Astrocyte (in vitro differentiated cells and primary cell): ENCODE results near the gene CCDC117. TPM values are rescaled to one million over a fixed set of nuclear protein-coding genes. Genes with fewer than 3 reads are reported as not detected.

Experiments
- DNase-seq: peaks from one replicate; pipeline ENCODE4 v3.0.0-alpha.2; 2010; ENCODE audit warnings: low read depth
- FAIRE-seq: peaks from 2 replicates; lab custom pipeline; 2011; peaks lifted over from hg19 to GRCh38; lab: Jason Lieb, UNC
- H2AFZ ChIP-seq: 2 replicates; pipeline ENCODE4 v1.6.0; 2012; ENCODE audit warnings: low read depth, low read length, inconsistent platforms
- H3K27ac ChIP-seq: 2 replicates; pipeline ENCODE4 v1.5.1; 2011; ENCODE audit warnings: low read depth, low read length, inconsistent platforms
- H3K27me3 ChIP-seq: 2 replicates; pipeline ENCODE4 v1.6.0; 2011; ENCODE audit warnings: low read length, inconsistent platforms; ENCODE audit not compliant: insufficient read depth
- H3K36me3 ChIP-seq: 2 replicates; pipeline ENCODE4 v1.5.1; 2011; ENCODE audit warnings: low read length, inconsistent platforms; ENCODE audit not compliant: insufficient read depth
- H3K4me1 ChIP-seq: 2 replicates; pipeline ENCODE4 v1.5.1; 2011; ENCODE audit warnings: low read length, inconsistent platforms; ENCODE audit not compliant: insufficient read depth
- H3K4me2 ChIP-seq: 2 replicates; pipeline ENCODE4 v1.6.0; 2012; ENCODE audit warnings: low read length, inconsistent platforms
- H3K4me3 ChIP-seq: 2 replicates; pipeline ENCODE4 v1.5.1; 2011; ENCODE audit warnings: low read depth, mild to moderate bottlenecking, low read length, inconsistent platforms; ENCODE audit not compliant: insufficient read depth
- H3K79me2 ChIP-seq: 2 replicates; pipeline ENCODE4 v1.6.0; 2012; ENCODE audit warnings: mild to moderate bottlenecking, low read length, inconsistent platforms; ENCODE audit not compliant: insufficient read depth
- H3K9ac ChIP-seq: 2 replicates; pipeline ENCODE4 v1.6.0; 2012; ENCODE audit warnings: mild to moderate bottlenecking, low read length, inconsistent platforms
- H3K9me3 ChIP-seq: 2 replicates; pipeline ENCODE4 v1.5.1; 2012; ENCODE audit warnings: low read depth, mild to moderate bottlenecking, low read length, inconsistent platforms; ENCODE audit not compliant: insufficient read depth
- H4K20me1 ChIP-seq: 2 replicates; pipeline ENCODE4 v1.6.0; 2012; ENCODE audit warnings: low read length, inconsistent platforms; ENCODE audit not compliant: insufficient read depth
- H3K27ac Mint-ChIP-seq: one replicate; pipeline ENCODE4 v1.8.0; 2021; ENCODE audit warnings: mild to moderate bottlenecking, mixed read lengths; ENCODE audit not compliant: unreplicated experiment
- H3K27me3 Mint-ChIP-seq: one replicate; pipeline ENCODE4 v1.8.0; 2021; ENCODE audit warnings: low read depth, mixed read lengths; ENCODE audit not compliant: unreplicated experiment
- H3K36me3 Mint-ChIP-seq: one replicate; pipeline ENCODE4 v1.8.0; 2021; ENCODE audit warnings: low read depth, mixed read lengths; ENCODE audit not compliant: unreplicated experiment
- H3K4me1 Mint-ChIP-seq: one replicate; pipeline ENCODE4 v1.8.0; 2021; ENCODE audit warnings: low read depth, mixed read lengths; ENCODE audit not compliant: unreplicated experiment
- H3K4me3 Mint-ChIP-seq: one replicate; pipeline ENCODE4 v1.8.0; 2021; ENCODE audit warnings: mild to moderate bottlenecking, moderate library complexity, mixed read lengths; ENCODE audit not compliant: unreplicated experiment
- H3K9me3 Mint-ChIP-seq: one replicate; pipeline ENCODE4 v1.8.0; 2021; ENCODE audit warnings: mild to moderate bottlenecking, mixed read lengths; ENCODE audit not compliant: unreplicated experiment
- EZH2 ChIP-seq: IDR thresholded peaks from 2 replicates; pipeline ENCODE4 v1.6.1; 2012; ENCODE audit warnings: mild to moderate bottlenecking, low read length, inconsistent platforms; ENCODE audit not compliant: insufficient read depth
- total RNA-seq: library from RNA; stranded (reverse); gene quantifications from 2 replicates; pipeline ENCODE4 v1.2.1, GENCODE V29; 2021
- TF ChIP-seq, protein P1 (sequence below): IDR thresholded peaks from 2 replicates; pipeline ENCODE4 v1.5.1; 2011; ENCODE audit warnings: low read depth, mild to moderate bottlenecking, inconsistent platforms, low read length, moderate library complexity; ENCODE audit not compliant: insufficient read depth

The CCDC117 gene
- total RNA-seq, 1 donor from 2014 or later = 15.8 TPM

GRCh38 chr22:28741200-28741784 is 31.2 kb upstream of the CCDC117 start:
- peaks cover 4% of the 10 kb centered on the region for H3K36me3 Mint-ChIP-seq
- Histone ChIP-seq H3K4me1 (peaks cover 8% of the 10 kb centered on the region), H3K79me2 (peaks cover 16% of the 10 kb centered on the region), H3K4me3 (peak overlapping the region; percentile 89), H3K9ac (peak overlapping the region; percentile 95), H4K20me1 (peaks cover 5% of the 10 kb centered on the region), H3K9me3 (no peaks in the 10 kb centered on the region), H3K27ac (peak overlapping the region; percentile 51), H2AFZ (peak overlapping the region; percentile 85), H3K4me2 (peak overlapping the region; percentile 97), H3K27me3 (no peaks in the 10 kb centered on the region), H3K36me3 (peaks cover 10% of the 10 kb centered on the region)
- H3K4me1 Mint-ChIP-seq = peaks cover 9% of the 10 kb centered on the region
- H3K27ac Mint-ChIP-seq = peak overlapping the region; percentile 90
- TF ChIP-seq, protein P1, sequence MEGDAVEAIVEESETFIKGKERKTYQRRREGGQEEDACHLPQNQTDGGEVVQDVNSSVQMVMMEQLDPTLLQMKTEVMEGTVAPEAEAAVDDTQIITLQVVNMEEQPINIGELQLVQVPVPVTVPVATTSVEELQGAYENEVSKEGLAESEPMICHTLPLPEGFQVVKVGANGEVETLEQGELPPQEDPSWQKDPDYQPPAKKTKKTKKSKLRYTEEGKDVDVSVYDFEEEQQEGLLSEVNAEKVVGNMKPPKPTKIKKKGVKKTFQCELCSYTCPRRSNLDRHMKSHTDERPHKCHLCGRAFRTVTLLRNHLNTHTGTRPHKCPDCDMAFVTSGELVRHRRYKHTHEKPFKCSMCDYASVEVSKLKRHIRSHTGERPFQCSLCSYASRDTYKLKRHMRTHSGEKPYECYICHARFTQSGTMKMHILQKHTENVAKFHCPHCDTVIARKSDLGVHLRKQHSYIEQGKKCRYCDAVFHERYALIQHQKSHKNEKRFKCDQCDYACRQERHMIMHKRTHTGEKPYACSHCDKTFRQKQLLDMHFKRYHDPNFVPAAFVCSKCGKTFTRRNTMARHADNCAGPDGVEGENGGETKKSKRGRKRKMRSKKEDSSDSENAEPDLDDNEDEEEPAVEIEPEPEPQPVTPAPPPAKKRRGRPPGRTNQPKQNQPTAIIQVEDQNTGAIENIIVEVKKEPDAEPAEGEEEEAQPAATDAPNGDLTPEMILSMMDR = no peak
- peak overlapping the region; percentile 95 for H3K4me3 Mint-ChIP-seq
- H3K27me3 Mint-ChIP-seq = no peaks in the 10 kb centered on the region
- no peaks in the 10 kb centered on the region for H3K9me3 Mint-ChIP-seq
- DNase-seq (no peak), FAIRE-seq (no peak)

- DNase-seq (peak; percentile 97), FAIRE-seq (peak; percentile 17)
- H3K9ac ChIP-seq = peak within 1 kb of the TSS; percentile 95
- no peaks in the 10 kb centered on the region for H3K9me3 ChIP-seq
- H3K27ac ChIP-seq = peak within 1 kb of the TSS; percentile 96
- H3K36me3 ChIP-seq = peaks cover 12% of the 10 kb centered on the region
- H3K4me2 ChIP-seq = peak within 1 kb of the TSS; percentile 97
- Mint-ChIP-seq H3K4me3 (peak within 1 kb of the TSS; percentile 95), H3K27ac (peak within 1 kb of the TSS; percentile 90), H3K9me3 (no peaks in the 10 kb centered on the region), H3K36me3 (peaks cover 4% of the 10 kb centered on the region), H3K27me3 (no peaks in the 10 kb centered on the region), H3K4me1 (peaks cover 9% of the 10 kb centered on the region)
- H3K79me2 ChIP-seq = peaks cover 16% of the 10 kb centered on the region
- H3K4me3 ChIP-seq = peak within 1 kb of the TSS; percentile 89
- no peaks in the 10 kb centered on the region for H3K27me3 ChIP-seq
- peak within 1 kb of the TSS; percentile 97 for H2AFZ ChIP-seq
- TF ChIP-seq EZH2 = no peak
- TF ChIP-seq, protein P1 = no peak
- peaks cover 8% of the 10 kb centered on the region for H3K4me1 ChIP-seq
- H4K20me1 ChIP-seq = peaks cover 5% of the 10 kb centered on the region
Measured at GRCh38 chr22:28741785-28742561, 30.5 kb upstream of the CCDC117 start, which contains the start of the genes CHEK2 and HSCB. CHEK2 (minus strand) TSS chr22:28741820; CDS start chr22:28734721, 7,099 bp downstream. HSCB (plus strand) TSS chr22:28742039; CDS start chr22:28742096, 57 bp downstream.
